Measurements from ENCODE around the gene PRODH2. TPM values are rescaled to one million over a fixed set of nuclear protein-coding genes. Genes with fewer than 3 reads are reported as not detected.

Gene PRODH2
- total and polyA plus RNA-seq, 2 of the 13 experiments (the other 11 are each of a cell fraction or from before 2014, with no cell fraction given), result 86.7 to 118 TPM

DNA sequence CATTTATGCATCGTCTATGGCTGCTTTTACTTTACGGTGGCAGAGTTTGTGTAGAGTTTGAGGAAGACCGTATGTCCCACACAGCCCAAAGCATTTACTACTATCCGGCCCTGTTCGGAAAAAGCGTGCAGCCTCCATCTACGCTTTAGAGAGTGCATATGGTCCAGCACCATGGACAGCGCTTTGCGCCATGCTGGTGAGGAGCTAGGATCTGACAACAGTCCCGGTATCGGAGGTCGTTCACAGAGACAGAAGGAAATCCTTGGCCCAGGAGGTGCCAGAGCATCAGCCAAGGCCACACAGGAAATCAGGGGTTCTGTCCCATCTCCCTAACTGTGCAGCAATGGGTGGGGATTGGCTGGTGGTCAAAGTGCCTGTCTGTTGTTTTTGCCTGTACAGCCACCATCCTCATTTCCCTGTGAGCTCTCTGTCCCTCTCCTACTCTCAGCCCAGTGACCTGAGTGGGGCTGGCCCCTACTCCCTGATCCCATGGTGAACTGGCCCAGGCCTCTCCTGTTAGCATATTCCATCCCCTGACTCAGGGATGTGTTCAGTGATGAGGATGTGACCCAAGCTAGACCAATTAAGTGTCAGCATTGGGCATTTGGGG is 16.2 kb upstream of the PRODH2 start (continued):
- TF ChIP-seq, protein P1, sequence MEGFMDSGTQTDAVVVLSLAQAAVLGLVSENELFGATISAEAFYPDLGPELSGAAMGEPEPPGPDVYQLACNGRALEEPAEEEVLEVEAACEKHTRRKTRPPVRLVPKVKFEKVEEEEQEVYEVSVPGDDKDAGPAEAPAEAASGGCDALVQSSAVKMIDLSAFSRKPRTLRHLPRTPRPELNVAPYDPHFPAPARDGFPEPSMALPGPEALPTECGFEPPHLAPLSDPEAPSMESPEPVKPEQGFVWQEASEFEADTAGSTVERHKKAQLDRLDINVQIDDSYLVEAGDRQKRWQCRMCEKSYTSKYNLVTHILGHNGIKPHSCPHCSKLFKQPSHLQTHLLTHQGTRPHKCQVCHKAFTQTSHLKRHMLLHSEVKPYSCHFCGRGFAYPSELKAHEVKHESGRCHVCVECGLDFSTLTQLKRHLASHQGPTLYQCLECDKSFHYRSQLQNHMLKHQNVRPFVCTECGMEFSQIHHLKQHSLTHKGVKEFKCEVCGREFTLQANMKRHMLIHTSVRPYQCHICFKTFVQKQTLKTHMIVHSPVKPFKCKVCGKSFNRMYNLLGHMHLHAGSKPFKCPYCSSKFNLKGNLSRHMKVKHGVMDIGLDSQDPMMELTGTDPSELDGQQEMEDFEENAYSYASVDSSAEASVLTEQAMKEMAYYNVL (CRISPR knock-in tag; IDR thresholded peaks at IDR 0.05; ENCODE audit: borderline replicate concordance), result 0 out of 2 replicates have a peak, but pooled peaks have one; percentile 43
- TF ChIP-seq HMGA1 (CRISPR knock-in tag; conservative IDR thresholded peaks at IDR 0.05) (no peak), RELA (CRISPR knock-in tag; IDR thresholded peaks at IDR 0.05) (0 out of 2 replicates have a peak, but pooled peaks have one; percentile 38), ZNF564 (CRISPR knock-in tag; IDR thresholded peaks at IDR 0.05) (0 out of 2 replicates have a peak, but pooled peaks have one; percentile 45), ZNF598 (CRISPR knock-in tag; IDR thresholded peaks at IDR 0.05; ENCODE audit: borderline replicate concordance) (peak; percentile 73; the same call in 1 of the 2 replicates), ZNF616 (CRISPR knock-in tag; IDR thresholded peaks at IDR 0.05; ENCODE audit: low read depth) (peak; percentile 93; the same call in 1 of the 2 replicates), PRMT3 (CRISPR knock-in tag; IDR thresholded peaks at IDR 0.05; ENCODE audit: borderline replicate concordance, low read depth) (no peak; the same call in 1 of the 2 replicates), PCBP1 (IDR thresholded peaks at IDR 0.05; ENCODE audit: borderline replicate concordance, low read depth, low read length) (no peak), TAF15 (IDR thresholded peaks at IDR 0.05; ENCODE audit: low read depth, low read length, poor library complexity, severe bottlenecking) (no peak), NCOA1 (CRISPR knock-in tag; IDR thresholded peaks at IDR 0.05) (no peak), ZMAT5 (CRISPR knock-in tag; IDR thresholded peaks at IDR 0.05; ENCODE audit: borderline replicate concordance, low read depth) (no peak), CHD4 (IDR thresholded peaks at IDR 0.05; ENCODE audit: borderline replicate concordance, low read length) (no peak), KDM4B (CRISPR knock-in tag; IDR thresholded peaks at IDR 0.05) (peak; percentile 94; the same call in 1 of the 2 replicates), NRL (CRISPR knock-in tag; IDR thresholded peaks at IDR 0.05; ENCODE audit: borderline replicate concordance) (peak; percentile 73), ZFP90 (CRISPR knock-in tag; IDR thresholded peaks at IDR 0.05; ENCODE audit: borderline replicate concordance) (0 out of 2 replicates have a peak, but pooled peaks have one; percentile 48), AKAP8 (CRISPR knock-in tag; IDR thresholded peaks at IDR 0.05) (0 out of 2 replicates have a peak, but pooled peaks have one; percentile 34), SETDB1 (CRISPR knock-in tag; IDR thresholded peaks at IDR 0.05; ENCODE audit: borderline replicate concordance) (no peak), SCMH1 (CRISPR knock-in tag; IDR thresholded peaks at IDR 0.05; ENCODE audit: borderline replicate concordance) (no peak), SP140L (CRISPR knock-in tag; IDR thresholded peaks at IDR 0.05; ENCODE audit: borderline replicate concordance) (peak; percentile 98; the same call in 1 of the 2 replicates)
- TF ChIP-seq, protein P2, sequence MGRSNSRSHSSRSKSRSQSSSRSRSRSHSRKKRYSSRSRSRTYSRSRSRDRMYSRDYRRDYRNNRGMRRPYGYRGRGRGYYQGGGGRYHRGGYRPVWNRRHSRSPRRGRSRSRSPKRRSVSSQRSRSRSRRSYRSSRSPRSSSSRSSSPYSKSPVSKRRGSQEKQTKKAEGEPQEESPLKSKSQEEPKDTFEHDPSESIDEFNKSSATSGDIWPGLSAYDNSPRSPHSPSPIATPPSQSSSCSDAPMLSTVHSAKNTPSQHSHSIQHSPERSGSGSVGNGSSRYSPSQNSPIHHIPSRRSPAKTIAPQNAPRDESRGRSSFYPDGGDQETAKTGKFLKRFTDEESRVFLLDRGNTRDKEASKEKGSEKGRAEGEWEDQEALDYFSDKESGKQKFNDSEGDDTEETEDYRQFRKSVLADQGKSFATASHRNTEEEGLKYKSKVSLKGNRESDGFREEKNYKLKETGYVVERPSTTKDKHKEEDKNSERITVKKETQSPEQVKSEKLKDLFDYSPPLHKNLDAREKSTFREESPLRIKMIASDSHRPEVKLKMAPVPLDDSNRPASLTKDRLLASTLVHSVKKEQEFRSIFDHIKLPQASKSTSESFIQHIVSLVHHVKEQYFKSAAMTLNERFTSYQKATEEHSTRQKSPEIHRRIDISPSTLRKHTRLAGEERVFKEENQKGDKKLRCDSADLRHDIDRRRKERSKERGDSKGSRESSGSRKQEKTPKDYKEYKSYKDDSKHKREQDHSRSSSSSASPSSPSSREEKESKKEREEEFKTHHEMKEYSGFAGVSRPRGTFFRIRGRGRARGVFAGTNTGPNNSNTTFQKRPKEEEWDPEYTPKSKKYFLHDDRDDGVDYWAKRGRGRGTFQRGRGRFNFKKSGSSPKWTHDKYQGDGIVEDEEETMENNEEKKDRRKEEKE (IDR thresholded peaks at IDR 0.05), result no peak
